Mesothelial cell of epicardium (in vitro differentiated cells): ENCODE measurements around the gene THSD7A. TPM values are rescaled to one million over a fixed set of nuclear protein-coding genes. Genes with fewer than 3 reads are reported as not detected.

ENCODE experiments used
- DNase-seq, 2 experiments: peaks; one replicate each; pipeline ENCODE4 v3.0.0; 2021; ENCODE audit warnings: low spot score in 2 of 2; ENCODE audit not compliant: unreplicated experiment in 2 of 2
- H3K27ac Mint-ChIP-seq: 2 replicates; pipeline ENCODE4 v1.8.0; 2021; ENCODE audit warnings: mixed read lengths
- H3K27me3 Mint-ChIP-seq: 2 replicates; pipeline ENCODE4 v1.8.0; 2021; ENCODE audit warnings: low read depth, mixed read lengths
- H3K36me3 Mint-ChIP-seq: 2 replicates; pipeline ENCODE4 v1.8.0; 2021; ENCODE audit warnings: mixed read lengths
- H3K4me1 Mint-ChIP-seq: 2 replicates; pipeline ENCODE4 v1.8.0; 2021; ENCODE audit warnings: mixed read lengths
- H3K4me3 Mint-ChIP-seq: 2 replicates; pipeline ENCODE4 v1.8.0; 2021; ENCODE audit warnings: mild to moderate bottlenecking, moderate library complexity, mixed read lengths
- H3K9me3 Mint-ChIP-seq: 2 replicates; pipeline ENCODE4 v1.8.0; 2021; ENCODE audit warnings: mixed read lengths
- CTCF ChIP-seq: fragments of 200-600 bp; sonication (generic); IDR thresholded peaks from one replicate; pipeline ENCODE4 v1.5.0; 2021; ENCODE audit warnings: antibody characterized with exemption; ENCODE audit not compliant: unreplicated experiment
- total RNA-seq: library from RNA; stranded (reverse); gene quantifications from 3 replicates; pipeline ENCODE4 v1.2.1, GENCODE V29; 2021

The THSD7A gene
- total RNA-seq, 1 donor from 2014 or later, result 13.4 TPM

- Mint-ChIP-seq H3K4me1 (no peaks in the 10 kb centered on the region), H3K27ac (no peak overlapping the region), H3K36me3 (no peaks in the 10 kb centered on the region), H3K4me3 (no peak overlapping the region), H3K9me3 (peaks cover 18% of the 10 kb centered on the region), H3K27me3 (no peaks in the 10 kb centered on the region)
- no peak for TF ChIP-seq CTCF
- no peak for DNase-seq
Observed at GRCh38 chr7:11858026-11858425, 26.0 kb upstream of the THSD7A start.

DNA sequence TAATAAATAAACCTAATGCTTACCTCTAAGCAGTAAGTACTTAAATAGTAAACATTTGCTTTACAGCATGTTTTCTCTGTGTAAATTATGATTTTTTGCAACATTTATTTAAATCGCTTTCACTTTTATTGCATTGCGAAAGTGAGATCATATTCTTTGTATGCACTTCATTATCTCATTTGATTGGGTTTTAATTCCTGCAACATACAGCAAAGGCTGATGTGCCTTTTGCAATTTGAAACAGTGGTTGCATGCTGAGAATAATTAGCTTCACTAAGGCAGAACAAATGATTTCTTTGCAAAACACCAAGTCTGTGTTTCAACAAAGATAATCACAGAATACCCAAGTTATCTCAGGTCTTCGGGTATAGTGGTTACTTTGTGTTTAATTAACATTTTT lies 16.3 kb upstream of the THSD7A start:
- Mint-ChIP-seq H3K4me3 (no peak overlapping the region), H3K27me3 (no peaks in the 10 kb centered on the region), H3K27ac (no peak overlapping the region), H3K9me3 (peaks cover 16% of the 10 kb centered on the region), H3K36me3 (peaks cover 2% of the 10 kb centered on the region), H3K4me1 (peaks cover 17% of the 10 kb centered on the region)
- no peak for TF ChIP-seq CTCF
- no peak for DNase-seq

- H3K27ac Mint-ChIP-seq, result no peak overlapping the region
- no peaks in the 10 kb centered on the region for H3K27me3 Mint-ChIP-seq
- no peak overlapping the region for H3K4me3 Mint-ChIP-seq
- peaks cover under 1% of the 10 kb centered on the region for H3K36me3 Mint-ChIP-seq
- TF ChIP-seq CTCF, result no peak
- DNase-seq, result no peak
- H3K4me1 Mint-ChIP-seq, result peaks cover 17% of the 10 kb centered on the region
- H3K9me3 Mint-ChIP-seq, result peaks cover 11% of the 10 kb centered on the region
Observed at GRCh38 chr7:11847336-11847735, 15.3 kb upstream of the THSD7A start.

DNA sequence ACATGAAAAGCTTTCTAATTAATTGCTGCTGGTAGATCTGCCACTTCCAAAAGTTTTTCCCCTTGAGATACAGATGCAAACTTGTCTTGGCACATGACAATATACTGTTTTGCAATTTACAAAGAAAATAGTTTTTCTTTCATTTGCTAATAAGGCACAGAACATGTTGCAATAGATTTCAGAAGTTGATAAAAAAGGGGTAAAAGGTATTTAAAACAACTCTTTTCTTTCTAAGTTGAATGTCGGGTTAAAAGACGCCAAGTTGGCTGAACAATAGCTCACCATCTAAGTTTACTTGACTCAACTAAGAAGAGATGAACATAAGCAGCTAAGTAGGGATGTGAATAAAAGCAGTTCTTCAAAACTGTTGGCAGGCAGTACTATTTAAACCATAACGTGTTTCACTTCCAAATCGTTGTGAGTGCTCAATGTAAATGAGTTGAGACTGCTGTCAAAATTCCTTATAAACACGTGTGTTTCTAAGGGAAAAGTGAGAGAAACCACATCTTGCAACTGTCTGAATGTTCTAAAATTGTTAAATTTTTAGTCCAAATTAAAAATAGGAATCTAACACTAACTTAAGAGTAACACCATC lies 14.5 kb upstream of the THSD7A start:
- H3K4me3 Mint-ChIP-seq, result no peak overlapping the region
- peaks cover 17% of the 10 kb centered on the region for H3K4me1 Mint-ChIP-seq
- H3K36me3 Mint-ChIP-seq, result no peaks in the 10 kb centered on the region
- peaks cover 10% of the 10 kb centered on the region for H3K9me3 Mint-ChIP-seq
- no peak for TF ChIP-seq CTCF
- no peak for DNase-seq
- H3K27ac Mint-ChIP-seq, result no peak overlapping the region
- no peaks in the 10 kb centered on the region for H3K27me3 Mint-ChIP-seq

DNA sequence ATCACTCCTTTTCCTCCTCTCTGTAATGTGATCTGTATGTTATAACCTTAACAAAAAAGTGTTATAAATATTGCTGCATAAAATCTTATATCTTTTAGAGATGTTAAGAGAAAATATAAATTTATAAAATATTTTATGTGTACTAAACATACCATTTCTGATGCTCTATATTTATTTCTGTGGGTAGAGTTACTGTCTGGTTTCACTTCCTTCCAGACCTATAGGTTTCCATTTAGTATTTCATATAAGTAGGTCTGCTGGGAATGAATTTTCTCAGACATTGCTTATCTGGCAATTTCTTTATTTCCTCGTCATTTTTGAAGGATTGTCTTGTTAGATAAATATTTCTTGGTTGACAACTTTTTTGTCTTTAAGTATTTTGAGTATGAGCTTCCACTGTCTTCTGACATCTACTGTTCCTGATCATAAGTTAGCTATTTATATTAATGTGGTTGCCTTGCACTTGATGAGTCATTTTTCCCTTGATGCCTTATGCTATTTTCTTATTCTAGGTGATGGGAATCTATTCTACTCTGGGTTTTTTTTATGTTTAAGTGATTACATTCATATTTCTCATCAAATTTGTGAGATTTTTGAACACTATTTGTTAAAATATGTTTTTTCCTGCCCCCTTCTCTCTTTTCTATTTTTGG lies 11.2 kb upstream of the THSD7A start:
- no peak for DNase-seq
- Mint-ChIP-seq H3K9me3 (peaks cover 11% of the 10 kb centered on the region), H3K27me3 (no peaks in the 10 kb centered on the region), H3K27ac (no peak overlapping the region), H3K4me3 (no peak overlapping the region), H3K4me1 (peaks cover 20% of the 10 kb centered on the region), H3K36me3 (no peaks in the 10 kb centered on the region)
- TF ChIP-seq CTCF, result no peak

- Mint-ChIP-seq H3K27me3 (no peaks in the 10 kb centered on the region), H3K4me3 (no peak overlapping the region), H3K4me1 (peaks cover 11% of the 10 kb centered on the region), H3K9me3 (peaks cover 18% of the 10 kb centered on the region), H3K36me3 (peaks cover 5% of the 10 kb centered on the region), H3K27ac (no peak overlapping the region)
- TF ChIP-seq CTCF, result no peak
- DNase-seq, result no peak
Observed at GRCh38 chr7:11841657-11842056, 9.7 kb upstream of the THSD7A start.
